ENCODE data around the gene ANKRA2. TPM values are rescaled to one million over a fixed set of nuclear protein-coding genes. Genes with fewer than 3 reads are reported as not detected.

The ANKRA2 gene
- total RNA-seq, 2 donors from 2014 or later: 14.2 to 20.5 TPM

- peaks cover 5% of the 10 kb centered on the region for H3K9me3 Mint-ChIP-seq
- no peaks in the 10 kb centered on the region for H3K36me3 Mint-ChIP-seq (ENCODE audit: low read depth)
- no peaks in the 10 kb centered on the region for H3K9me3 ChIP-seq (ENCODE audit: control insufficient read depth, low read length)
- H3K27ac Mint-ChIP-seq: no peak overlapping the region
- H3K4me3 ChIP-seq (ENCODE audit: low read length): no peak overlapping the region
- no peaks in the 10 kb centered on the region for H3K36me3 ChIP-seq (ENCODE audit: control insufficient read depth, insufficient read depth, low read length)
- H3K27me3 ChIP-seq (ENCODE audit: control insufficient read depth, insufficient read depth, low read length, poor library complexity, severe bottlenecking): no peaks in the 10 kb centered on the region
- H3K9ac ChIP-seq (ENCODE audit: extremely low read depth, low read length, poor library complexity, severe bottlenecking): no peak overlapping the region
- H3K27me3 Mint-ChIP-seq (ENCODE audit: insufficient read depth): no peaks in the 10 kb centered on the region
- no peak overlapping the region for H3K27ac ChIP-seq (ENCODE audit: low read depth, low read length)
- no peak for TF ChIP-seq CTCF (conservative IDR thresholded peaks at IDR 0.05)
- DNase-seq: no peak
- no peaks in the 10 kb centered on the region for H3K4me1 Mint-ChIP-seq
- no peaks in the 10 kb centered on the region for H3K4me1 ChIP-seq (ENCODE audit: control insufficient read depth, insufficient read depth, low read length)
- no peak overlapping the region for H3K4me3 Mint-ChIP-seq
Observed at GRCh38 chr5:73607228-73607627, 41.8 kb upstream of the ANKRA2 start.

DNA sequence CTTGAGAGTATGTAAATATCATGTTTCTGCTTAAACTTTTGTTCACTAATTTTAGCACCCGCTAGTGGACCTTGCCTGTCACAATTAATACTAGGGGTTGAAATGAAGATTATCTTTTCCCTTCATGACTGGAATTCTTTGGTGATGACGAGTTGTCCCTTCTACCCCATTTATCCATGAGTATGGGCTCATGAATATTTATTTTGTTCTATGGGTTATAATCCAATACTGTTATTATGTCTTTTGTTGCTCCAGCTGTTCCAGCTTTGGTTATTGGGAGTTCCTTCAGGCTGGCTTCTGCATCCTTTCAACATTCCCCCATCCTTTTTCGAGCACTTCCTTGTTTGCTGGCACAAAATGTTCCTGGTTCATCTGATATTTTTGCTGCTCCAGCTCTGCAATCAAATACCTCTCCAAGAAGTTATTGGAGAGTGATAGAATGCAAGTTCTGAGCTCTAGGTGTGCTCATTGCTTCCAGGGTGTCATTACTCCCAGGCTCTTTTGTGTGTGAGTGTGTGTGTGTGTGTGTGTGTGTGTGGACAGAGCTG is 40.8 kb upstream of the ANKRA2 start:
- Histone ChIP-seq H3K4me3 (ENCODE audit: low read length) (no peak overlapping the region), H3K9me3 (ENCODE audit: control insufficient read depth, low read length) (peaks cover 5% of the 10 kb centered on the region), H3K27me3 (ENCODE audit: control insufficient read depth, insufficient read depth, low read length, poor library complexity, severe bottlenecking) (no peaks in the 10 kb centered on the region), H3K4me1 (ENCODE audit: control insufficient read depth, insufficient read depth, low read length) (no peaks in the 10 kb centered on the region), H3K27ac (ENCODE audit: low read depth, low read length) (no peak overlapping the region), H3K9ac (ENCODE audit: extremely low read depth, low read length, poor library complexity, severe bottlenecking) (no peak overlapping the region), H3K36me3 (ENCODE audit: control insufficient read depth, insufficient read depth, low read length) (no peaks in the 10 kb centered on the region)
- Mint-ChIP-seq H3K27ac (no peak overlapping the region), H3K36me3 (ENCODE audit: low read depth) (no peaks in the 10 kb centered on the region), H3K4me3 (no peak overlapping the region), H3K4me1 (no peaks in the 10 kb centered on the region), H3K9me3 (peaks cover 10% of the 10 kb centered on the region), H3K27me3 (ENCODE audit: insufficient read depth) (no peaks in the 10 kb centered on the region)
- no peak for DNase-seq
- no peak for TF ChIP-seq CTCF (conservative IDR thresholded peaks at IDR 0.05)
- 45 to 100% methylated on average over 1 to 2 of the region's 3 CpGs for WGBS, 2 experiments (ENCODE audit: insufficient coverage in 1 of 2, insufficient read length in 1 of 2)

DNA sequence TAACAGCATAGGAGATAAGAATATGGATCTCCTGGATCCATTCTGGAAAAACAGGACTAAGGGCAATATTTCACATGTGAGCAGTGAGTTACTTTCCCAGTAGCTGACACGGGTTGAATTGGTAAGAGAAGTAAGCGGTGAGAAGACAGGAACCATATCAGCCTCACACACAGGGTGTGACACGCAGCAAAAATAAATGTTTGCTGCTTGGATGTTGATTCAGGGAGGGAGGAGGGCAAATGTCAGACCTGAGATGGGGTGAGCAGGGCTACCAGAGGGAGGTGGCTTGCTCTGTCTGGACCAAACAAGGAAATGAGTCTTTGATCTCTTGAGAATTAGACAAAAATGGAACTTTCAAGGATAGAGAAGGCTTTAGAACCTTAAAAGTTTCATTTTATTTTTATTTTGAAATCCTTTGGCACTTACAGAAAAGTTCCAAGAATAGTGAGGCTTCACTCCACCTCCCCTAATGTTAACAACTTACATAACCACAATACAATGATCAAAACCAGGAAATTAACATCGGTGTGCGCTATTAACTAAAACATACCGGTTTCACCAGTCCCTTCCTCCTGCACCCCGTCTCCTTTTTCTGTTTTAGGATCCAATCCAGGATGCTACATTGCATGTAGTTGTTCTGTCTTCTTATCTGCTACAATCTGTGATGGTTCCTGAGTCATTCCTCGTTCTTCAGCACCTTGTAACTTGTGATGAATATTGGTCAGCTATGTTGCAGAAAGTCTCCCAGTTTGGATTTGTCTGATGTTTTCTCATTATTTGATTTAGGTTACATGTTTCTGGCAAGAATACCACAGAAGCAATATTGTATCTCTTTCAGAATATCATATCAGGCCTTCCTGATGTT is 40.0 kb upstream of the ANKRA2 start:
- Histone ChIP-seq H3K9me3 (ENCODE audit: control insufficient read depth, low read length) (peaks cover 5% of the 10 kb centered on the region), H3K4me3 (ENCODE audit: low read length) (no peak overlapping the region), H3K27me3 (ENCODE audit: control insufficient read depth, insufficient read depth, low read length, poor library complexity, severe bottlenecking) (no peaks in the 10 kb centered on the region), H3K9ac (ENCODE audit: extremely low read depth, low read length, poor library complexity, severe bottlenecking) (no peak overlapping the region), H3K36me3 (ENCODE audit: control insufficient read depth, insufficient read depth, low read length) (no peaks in the 10 kb centered on the region), H3K27ac (ENCODE audit: low read depth, low read length) (no peak overlapping the region), H3K4me1 (ENCODE audit: control insufficient read depth, insufficient read depth, low read length) (no peaks in the 10 kb centered on the region)
- TF ChIP-seq CTCF (conservative IDR thresholded peaks at IDR 0.05): no peak
- DNase-seq: no peak
- no peaks in the 10 kb centered on the region for H3K36me3 Mint-ChIP-seq (ENCODE audit: low read depth)
- H3K4me3 Mint-ChIP-seq: no peak overlapping the region
- H3K27me3 Mint-ChIP-seq (ENCODE audit: insufficient read depth): peaks cover 3% of the 10 kb centered on the region
- H3K27ac Mint-ChIP-seq: no peak overlapping the region
- 87 to 96% methylated on average over 8 of the region's 8 CpGs for WGBS, 2 experiments (ENCODE audit: insufficient coverage in 1 of 2, insufficient read length in 1 of 2)
- H3K4me1 Mint-ChIP-seq: no peaks in the 10 kb centered on the region
- H3K9me3 Mint-ChIP-seq: peaks cover 5% of the 10 kb centered on the region
